SU-DHL-6 (cell line): ENCODE data around the gene CDH24.

Source experiments
- EZH2phosphoT487 ChIP-seq: fragments of 200-600 bp; sonication (generic), shearing (Covaris generic); conservative IDR thresholded peaks from 2 replicates; pipeline ENCODE4 v1.6.1; 2018; ENCODE audit warnings: mild to moderate bottlenecking, antibody characterized with exemption, low read length, moderate library complexity, mixed read lengths
- TF ChIP-seq, protein P1 (sequence below): fragments of 200-600 bp; sonication (generic); IDR thresholded peaks from one replicate; pipeline ENCODE4 v1.5.1; 2017; ENCODE audit warnings: antibody characterized with exemption, mild to moderate bottlenecking, low read length, moderate library complexity; ENCODE audit not compliant: insufficient read depth, poor library complexity, severe bottlenecking

DNA sequence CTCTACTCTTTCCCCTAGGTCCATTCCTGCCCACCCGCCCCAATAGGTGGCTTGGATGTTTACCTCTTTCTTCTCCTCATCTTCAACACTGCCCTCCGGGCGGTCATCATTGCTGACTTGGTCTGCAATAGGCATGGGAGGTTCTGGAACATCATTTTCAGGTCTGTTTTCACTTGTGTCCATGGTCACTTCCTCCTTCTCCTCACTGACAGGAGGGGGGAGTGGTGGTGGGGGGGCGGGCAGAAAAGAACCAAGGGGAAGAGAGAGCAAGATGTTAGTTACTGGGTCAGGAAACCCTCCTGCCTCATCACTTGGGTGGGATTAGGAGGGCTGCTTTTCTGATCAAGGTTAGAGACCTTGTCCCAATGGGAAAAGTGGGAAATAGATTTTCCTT, 12.1 kb upstream of the CDH24 start:
- TF ChIP-seq, protein P1, sequence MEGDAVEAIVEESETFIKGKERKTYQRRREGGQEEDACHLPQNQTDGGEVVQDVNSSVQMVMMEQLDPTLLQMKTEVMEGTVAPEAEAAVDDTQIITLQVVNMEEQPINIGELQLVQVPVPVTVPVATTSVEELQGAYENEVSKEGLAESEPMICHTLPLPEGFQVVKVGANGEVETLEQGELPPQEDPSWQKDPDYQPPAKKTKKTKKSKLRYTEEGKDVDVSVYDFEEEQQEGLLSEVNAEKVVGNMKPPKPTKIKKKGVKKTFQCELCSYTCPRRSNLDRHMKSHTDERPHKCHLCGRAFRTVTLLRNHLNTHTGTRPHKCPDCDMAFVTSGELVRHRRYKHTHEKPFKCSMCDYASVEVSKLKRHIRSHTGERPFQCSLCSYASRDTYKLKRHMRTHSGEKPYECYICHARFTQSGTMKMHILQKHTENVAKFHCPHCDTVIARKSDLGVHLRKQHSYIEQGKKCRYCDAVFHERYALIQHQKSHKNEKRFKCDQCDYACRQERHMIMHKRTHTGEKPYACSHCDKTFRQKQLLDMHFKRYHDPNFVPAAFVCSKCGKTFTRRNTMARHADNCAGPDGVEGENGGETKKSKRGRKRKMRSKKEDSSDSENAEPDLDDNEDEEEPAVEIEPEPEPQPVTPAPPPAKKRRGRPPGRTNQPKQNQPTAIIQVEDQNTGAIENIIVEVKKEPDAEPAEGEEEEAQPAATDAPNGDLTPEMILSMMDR = no peak
- TF ChIP-seq EZH2phosphoT487 = no peak
